Stimulated activated CD8-positive, alpha-beta memory T cell treated with anti-CD3 and anti-CD28 coated beads, Interleukin-2, amount 100 ng/mL, for 48 hours (primary cell): ENCODE results near the gene B2M.
A peak's percentile ranks its signal among the peaks of the same experiment; 100 is the strongest.
"Not testable (repeated sequence)": the region's sequence is repeated elsewhere in the genome, so short reads cannot be mapped to it uniquely, and the experiment has no call there.

Source experiments
- DNase-seq, 2 donors: peaks; one replicate each; pipeline ENCODE4 v3.0.0-alpha.2; 2020; ENCODE audit warnings: low read depth in 2 of 2

B2M gene

DNA sequence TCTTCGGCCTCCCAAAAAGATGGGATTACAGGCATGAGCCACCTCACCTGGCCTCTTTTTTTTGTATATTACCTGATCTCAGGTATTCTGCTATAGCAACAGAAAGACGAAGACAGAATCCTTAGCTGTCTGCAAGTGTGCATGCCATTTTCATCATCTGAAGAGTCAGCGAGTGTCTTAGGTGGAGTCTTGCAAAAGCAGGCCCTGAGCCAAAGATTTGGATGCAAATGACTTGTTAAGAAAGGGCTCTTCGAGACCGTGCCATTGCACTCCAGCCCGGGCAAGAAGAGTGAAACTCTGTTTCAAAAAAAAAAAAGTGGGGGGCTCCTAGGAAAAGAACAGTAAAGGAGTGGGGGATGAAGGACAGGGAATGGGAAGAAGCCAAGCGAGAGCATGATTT lies 14.8 kb downstream of the B2M start:
- DNase-seq: no peak

DNA sequence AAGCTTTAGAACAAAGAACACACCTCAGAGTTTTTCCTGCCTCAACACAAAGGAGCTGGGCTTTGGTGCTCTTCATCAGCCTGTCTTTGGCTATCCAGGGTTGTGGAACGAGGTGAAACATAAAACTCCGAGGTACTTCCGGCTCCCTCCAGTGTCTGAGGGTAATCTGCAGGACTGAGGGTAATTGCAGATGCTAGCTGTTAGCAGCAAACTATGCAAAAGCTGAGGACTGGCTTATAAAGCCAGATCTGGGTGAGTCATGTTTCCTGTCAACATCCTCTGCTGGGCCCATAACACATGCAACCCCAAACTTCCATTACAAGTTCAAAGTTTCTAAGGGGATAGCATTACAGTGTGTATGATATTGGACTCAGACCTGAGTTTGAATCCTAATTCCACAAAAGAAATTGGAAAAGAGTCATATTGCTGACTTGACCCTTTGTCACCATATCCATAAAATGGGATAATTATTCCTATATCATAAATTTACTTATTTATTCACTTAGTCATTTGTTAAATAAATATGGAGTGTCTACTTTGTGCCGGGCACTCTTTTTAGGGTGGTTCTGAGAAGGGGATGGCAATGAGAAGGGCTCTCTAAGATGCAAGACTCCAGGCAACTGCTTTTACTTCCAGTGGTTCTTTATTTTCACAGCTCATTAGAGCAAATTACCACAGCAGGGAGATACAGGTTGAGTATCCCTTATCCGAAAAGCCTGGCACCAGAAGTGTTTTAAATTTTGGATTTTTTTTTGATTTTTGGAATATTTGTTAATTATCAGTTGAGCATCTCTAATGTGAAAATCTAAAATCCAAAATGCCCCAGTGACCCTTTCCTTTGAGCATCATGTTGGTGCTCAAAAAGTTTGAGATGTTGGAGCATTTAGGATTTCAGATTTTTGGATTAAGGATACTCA lies 15.5 kb downstream of the B2M start:
- no peak for DNase-seq

DNA sequence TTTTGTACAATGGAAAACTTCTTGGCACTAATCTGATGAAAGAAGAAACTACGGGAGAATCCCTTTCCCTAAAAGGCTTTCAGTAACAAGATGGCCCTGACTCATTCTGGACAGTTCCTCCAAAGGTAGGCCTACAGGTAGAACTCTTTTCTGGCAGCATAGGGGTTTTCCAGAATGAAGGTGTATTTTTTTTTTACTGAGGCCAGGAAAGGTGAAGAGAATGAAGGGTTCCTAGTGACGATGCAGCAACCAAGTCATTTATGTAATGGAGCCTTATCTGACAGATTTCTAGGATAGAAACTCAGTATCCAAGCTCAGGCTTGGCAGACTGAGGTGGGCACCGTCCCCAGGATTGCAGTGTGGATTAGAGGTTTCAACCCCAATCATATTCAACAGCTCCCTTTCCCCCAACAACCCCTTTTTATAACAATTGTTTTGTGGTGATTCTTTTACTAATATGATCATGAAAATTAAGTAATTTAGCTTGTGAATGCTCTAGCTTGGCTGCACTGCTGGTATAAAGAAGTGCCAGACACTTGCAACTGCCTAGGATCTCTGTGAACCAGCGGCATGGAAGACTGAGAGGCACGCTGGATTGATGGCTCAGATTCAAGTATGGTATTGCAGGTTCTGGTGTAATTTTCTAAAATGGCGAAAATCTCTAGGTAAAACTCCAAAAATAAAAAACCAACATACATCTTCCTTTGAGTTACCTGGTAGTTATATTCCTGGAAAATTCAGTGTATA lies 16.3 kb downstream of the B2M start:
- no peak for DNase-seq

DNA sequence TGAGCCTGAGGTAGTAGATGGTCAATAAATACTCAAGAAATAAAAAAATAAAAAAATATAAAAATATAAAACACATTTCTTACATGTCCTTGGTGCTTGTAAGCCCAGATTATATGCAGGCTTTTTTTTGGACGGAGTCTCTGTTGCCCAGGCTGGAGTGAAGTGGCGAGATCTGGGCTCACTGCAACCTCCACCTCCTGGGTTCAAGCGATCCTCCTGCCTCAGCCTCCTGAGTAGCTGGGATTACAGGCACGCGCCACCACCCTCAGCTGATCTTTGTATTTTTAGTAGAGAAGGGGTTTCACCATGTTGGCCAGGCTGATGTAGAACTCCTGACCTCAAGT lies 16.9 kb downstream of the B2M start:
- DNase-seq: not testable (repeated sequence)

DNA sequence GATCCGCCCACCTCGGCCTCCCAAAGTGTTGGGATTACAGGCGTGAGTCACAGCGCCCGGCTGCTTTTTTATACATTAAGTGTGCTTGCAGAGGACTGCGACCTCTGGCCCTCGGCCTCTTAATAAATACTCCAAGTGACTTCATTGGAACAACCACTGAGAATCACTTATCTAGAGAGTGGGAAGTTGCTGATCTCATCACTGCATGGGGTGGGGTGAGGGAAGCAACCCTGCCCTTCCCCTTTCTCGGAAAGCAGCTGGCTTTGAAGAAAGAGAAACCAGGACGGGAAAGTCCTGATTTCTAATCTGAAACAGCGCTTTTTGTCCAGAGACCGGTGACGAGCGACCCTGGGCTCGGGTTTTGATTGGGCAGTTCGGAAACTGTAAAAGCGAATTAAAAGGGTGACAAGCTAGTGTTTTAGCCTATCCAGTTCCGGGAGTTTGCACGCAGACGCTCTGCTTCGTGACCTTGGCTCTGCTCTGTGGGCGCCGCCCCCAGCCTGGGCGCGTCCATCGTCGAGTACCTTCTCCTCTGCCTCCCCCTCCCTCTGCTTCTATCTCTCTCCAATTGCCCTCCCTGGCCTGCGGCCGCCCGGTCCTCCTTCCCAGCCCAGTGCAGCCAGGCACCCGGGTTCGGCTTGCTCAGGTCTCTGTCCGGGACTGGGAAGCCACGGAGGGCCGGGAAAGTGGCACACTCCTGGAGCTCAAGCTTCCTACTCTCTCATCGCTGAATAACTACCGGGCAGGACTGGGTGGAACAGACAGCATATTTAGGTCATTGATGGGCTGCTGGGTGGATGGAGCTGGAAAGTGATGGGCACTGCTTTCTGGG lies 17.5 kb downstream of the B2M start:
- DNase-seq: peak; percentile 82 to 90

DNA sequence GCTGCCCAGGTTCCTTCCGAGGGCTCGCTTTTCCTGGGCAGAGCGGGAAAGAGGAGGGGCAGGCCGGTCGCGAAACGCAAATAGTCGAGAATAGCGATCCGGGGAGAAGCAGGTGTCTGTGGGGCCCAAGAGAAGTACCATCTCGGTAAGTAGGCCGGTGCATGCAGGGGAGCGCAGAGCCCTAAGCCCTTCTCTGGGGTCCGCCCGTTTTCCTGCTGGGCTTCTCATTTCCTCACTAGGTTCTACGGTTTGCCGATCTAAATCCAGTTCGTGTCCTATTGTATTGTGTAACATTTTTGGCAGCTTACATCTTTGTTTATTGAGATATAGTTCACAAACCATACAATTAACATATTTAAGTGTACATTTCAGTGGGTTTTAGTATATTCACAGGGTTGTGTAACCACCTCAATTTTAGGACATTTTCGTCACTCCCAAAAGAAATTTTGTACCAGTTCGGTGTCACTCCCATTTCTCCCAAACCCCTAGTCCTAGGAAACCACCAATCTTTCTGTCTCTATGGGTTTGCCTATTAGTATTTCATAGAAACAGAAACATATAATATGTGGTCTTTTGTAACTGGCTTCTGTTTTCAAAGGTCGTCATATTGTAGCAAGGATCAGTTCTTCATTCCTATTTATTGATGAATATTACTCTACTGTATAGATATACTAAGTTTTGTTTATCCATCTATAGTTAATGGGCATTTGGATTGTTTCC lies 18.3 kb downstream of the B2M start:
- DNase-seq: no peak

DNA sequence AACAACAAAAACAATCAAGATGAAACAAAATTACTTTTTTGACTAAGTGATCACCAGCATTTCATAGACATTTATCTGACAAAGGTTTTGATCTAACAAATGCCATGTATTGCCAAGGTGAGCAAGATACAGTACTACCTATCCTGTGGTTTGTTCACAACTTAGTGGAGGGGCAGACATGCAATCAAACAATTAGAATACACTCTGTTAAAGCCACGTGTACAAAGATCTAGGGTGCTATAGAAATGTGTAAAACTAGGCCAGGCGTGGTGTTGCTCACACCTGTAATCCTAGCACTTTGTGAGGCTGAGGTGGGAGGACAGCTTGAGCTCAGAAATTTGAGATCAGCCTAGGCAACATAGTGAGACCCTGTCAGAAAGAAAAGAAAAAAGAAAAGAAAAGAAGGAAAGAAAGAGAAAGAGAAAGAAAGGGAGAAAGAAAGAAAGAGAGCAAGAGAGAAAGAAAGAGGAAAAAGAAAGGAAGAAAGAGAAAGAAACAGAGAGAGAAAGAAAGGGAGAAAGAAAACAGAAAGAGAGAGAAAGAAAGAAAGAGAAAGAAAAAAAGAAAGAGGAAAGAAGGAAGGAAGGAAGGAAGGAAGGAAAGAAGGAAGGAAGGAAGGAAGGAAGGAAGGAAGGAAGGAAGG lies 23.6 kb downstream of the B2M start:
- DNase-seq: no peak

DNA sequence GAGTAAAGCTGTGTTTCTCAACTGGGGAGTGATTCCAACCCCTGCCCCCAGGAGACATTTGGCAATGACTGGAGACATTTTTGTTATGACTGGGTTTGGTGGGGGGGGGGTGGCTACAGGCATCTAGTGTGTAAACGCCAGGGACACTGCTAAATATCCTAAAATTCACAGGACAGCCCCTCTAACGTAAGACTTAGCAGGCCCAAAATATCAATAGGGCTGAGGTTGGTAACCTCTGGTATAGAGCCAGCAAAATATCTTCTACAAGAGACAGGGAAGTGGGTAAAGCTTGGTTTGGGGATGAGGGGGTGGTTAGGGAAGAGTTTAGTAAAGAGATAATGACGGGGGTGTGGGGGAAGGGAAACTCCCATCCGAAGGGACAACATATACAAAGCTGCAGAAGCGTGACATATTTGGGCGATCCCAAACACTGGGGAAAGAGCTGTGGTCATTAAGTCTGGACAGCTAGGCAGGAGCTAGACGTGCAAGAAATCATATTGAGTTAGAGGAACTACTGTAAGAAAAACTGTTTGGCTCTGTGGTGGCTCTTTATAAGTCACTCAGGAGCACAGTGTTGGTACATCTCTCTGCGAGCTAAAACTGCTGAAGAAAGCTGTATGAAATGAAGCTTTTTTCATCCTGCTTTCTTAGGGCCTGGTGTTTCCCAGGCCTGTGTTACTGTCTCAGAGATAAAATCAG lies 24.3 kb downstream of the B2M start:
- no peak for DNase-seq

DNA sequence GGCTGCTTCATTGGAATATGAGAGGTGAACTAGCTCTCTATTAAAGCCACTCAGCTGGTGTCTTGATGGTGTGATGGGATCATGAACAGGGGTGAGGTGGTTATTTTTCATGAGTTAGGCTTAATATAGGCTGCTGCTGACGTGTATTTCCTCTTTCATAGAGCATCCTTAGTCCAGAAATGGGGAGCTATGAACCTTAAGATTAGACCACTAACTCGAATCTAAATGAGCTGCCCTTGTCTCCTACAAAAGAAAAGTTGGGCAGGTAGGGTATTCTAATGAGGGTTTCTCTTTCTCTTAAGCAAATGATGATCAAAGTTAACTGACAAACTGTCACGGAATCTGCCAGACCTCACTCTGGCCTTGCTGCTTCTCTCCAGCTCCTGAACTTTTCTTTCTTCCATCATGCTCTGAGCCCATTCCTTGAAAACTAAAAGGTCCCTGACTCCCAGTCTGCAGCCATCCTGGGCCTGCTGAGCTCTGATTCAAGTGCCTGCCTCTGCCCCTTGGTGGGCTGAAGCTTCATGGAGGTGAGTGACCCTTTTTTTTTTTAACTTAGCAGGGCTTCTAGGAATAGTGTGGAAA lies 25.0 kb downstream of the B2M start, which contains the start of gene TRIM69:
Gene TRIM69, plus strand, starts transcription at position 348 of the 585 bp plus-strand sequence. Its CDS starts 177 bp downstream, at position 525.
- no peak for DNase-seq

DNA sequence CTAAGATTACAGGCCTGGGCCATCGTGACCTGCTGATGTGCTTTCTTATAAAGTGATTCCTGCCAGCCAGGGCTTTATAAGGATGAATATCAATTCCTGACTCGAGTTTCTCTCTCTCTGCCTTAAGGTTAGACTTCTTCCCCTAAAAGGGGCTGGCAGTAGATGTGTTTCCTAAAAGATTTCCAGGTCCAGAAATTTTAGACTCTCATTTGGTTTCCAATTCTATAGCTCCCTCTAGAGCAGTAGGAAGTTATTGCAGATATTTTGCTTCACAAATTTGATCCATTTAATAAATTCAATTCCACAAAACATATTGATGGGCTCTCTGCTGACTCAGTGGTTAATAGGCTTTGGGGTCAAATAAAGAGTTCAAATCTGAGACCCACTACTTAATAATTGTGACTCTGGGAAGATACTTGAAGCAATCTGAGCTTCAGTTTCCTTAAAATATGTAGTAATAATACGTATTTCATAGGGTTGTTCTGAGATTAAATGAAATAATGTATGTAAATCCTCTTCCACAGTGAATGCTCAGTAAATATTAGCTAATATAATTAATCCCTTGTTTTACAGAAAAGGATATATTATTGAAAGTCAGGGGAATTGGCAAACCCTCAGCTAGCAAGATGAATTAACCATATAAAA lies 27.1 kb downstream of the B2M start:
- no peak for DNase-seq

DNA sequence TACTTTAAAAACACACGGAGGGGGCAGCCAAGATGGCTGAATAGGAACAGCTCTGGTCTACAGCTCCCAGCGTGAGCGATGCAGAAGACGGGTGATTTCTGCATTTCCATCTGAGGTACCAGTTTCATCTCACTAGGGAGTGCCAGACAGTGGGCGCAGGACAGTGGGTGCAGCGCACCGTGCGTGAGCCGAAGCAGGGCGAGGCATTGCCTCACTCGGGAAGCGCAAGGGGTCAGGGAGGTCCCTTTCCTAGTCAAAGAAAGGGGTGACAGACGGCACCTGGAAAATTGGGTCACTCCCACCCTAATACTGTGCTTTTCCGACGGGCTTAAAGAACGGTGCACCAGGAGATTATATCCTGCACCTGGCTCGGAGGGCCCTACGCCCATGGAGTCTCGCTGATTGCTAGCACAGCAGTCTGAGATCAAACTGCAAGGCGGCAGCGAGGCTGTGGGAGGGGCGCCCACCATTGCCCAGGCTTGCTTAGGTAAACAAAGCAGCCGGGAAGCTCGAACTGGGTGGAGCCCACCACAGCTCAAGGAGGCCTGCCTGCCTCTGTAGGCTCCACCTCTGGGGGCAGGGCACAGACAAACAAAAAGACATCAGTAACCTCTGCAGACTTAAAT lies 28.0 kb downstream of the B2M start:
- not testable (repeated sequence) for DNase-seq

DNA sequence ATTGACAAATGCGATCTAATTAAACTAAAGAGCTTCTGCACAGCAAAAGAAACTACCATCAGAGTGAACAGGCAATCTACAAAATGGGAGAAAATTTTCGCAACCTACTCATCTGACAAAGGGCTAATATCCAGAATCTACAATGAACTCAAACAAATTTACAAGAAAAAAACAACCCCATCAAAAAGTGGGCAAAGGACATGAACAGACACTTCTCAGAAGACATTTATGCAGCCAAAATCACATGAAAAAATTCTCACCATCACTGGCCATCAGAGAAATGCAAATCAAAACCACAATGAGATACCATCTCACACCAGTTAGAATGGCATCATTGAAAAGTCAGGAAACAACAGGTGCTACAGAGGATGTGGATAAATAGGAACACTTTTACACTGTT lies 32.1 kb downstream of the B2M start:
- not testable (repeated sequence) for DNase-seq

DNA sequence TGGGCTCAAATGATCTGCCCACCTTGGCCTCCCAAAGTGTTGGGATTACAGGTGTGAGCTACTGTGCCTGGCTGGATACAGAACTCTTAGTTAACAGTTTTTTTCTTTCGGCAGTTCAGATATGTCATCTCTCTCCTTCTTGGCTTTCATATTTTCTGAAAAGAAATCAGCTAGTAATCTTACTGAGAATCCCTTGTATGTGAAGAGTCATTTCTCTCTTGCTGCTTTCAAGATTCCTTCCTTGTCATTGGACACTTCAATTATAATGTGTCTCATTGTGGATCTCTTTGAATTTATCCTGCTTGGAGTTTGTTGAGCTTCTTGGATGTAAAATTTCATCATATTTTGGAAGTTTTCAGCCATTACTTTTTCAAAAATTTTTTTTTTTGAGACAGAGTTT lies 42.0 kb downstream of the B2M start:
- no peak for DNase-seq

DNA sequence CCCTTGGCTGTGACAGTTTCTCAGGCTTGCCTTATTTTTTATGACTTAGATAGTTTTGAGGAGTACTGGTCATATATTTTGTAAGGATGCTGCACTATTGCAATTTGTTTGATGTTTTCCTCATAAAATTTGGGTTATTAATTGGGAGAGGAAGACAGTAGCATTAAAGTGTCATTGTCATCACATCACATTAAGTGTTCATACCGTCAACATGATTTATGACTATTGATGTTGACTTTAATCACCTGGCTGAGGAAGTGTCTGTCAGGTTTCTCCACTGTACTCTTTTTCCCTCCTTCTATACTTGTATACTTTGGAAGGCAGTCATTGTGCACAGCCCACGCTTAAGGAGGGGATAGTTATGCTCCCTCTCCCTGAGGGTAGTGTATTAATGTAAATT lies 51.9 kb downstream of the B2M start:
- no peak for DNase-seq

DNA sequence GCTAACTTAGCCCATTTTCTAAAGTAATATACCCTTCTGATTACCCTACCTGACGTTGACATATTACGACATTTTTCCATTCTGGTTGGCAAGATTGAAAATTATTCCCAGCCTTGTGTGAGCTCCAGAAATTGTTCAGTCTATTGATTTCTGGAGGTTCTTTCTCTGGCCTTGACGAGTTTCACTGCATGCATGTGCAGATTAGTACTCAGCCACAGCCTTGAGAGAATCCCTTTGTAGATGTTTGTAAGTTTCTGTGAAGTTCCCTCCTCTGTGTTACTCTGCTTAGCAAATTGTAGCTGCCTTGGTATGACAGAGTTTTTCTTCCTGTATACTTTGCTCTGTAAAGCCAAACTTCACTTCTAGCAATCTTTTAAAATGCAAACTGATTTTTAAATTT lies 52.5 kb downstream of the B2M start:
- no peak for DNase-seq

DNA sequence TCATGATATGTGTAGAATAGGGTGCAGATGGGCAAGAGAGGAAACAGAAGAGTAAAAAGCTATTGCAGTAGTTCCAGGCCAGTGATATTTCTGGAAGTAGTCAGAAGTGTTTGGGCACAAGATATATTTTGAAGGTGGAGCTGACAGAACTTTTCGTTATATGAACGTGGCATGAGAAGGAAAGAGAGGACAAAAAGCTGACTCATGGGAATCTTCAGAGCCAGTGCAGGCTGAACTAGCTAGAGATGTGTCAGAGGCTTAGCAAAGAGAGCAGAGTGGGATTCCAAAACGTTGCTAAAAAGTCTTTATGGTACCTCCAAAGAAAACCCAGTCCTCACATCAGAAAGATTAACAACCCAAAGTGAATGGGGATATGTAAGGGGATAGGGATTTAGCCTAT lies 53.7 kb downstream of the B2M start:
- no peak for DNase-seq
